HG03442 (cell line): ENCODE measurements around the gene FASTKD2.
A peak's percentile ranks its signal among the peaks of the same experiment; 100 is the strongest.

Experiments
- ATAC-seq: cut with Tn5 transposase; IDR thresholded peaks from one replicate; pipeline ENCODE4 v1.9.1; 2021; ENCODE audit warnings: mild to moderate bottlenecking, moderate library complexity; ENCODE audit not compliant: unreplicated experiment

Gene FASTKD2

DNA sequence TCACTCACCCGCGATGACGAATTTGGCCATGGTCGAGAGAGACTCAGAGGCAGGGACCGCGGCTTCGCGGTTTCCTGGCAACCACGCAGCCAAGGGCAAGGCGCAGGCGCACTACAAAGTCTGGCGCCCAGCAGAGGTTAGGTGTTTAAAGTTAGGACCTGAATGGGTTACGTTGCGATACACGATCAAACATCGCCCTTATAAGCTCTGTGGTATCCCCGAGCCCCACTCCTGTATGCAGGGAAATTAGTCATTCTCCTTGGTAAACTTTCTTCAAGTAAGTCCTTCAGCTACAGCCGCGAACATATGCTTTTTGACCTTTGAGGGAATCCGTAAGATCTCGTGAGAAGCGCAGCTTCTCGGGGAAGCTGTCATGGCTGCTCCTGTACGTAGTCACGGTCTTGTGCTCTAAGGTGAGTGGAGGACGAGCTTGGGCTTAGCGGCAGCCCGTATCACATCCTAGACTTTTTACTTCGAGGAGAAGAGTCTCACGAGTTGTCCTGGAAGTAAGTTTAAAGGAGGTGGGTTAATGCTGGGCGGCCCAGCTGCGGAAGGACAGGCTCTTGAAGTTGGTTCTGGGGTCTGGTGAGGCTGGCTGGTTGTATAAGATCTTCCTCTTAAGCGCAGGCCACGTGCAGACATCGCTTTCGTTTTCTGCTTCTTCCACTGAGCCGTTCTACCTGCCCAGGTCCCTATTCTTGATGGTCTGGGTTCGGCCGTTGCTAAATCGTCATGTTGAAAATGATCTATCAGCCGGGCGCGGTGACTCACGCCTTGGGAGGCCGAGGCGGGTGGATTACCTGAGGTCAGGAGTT is at the start of gene FASTKD2, which contains the start of gene MDH1B:
FASTKD2 (plus strand) TSS at position 365 of the 815 bp plus-strand sequence. CDS start 1,088 bp downstream, outside the sequence.
MDH1B (minus strand) TSS at position 87 of the 815 bp plus-strand sequence; CDS start at position 30, 57 bp downstream.
- ATAC-seq: peak; percentile 93

DNA sequence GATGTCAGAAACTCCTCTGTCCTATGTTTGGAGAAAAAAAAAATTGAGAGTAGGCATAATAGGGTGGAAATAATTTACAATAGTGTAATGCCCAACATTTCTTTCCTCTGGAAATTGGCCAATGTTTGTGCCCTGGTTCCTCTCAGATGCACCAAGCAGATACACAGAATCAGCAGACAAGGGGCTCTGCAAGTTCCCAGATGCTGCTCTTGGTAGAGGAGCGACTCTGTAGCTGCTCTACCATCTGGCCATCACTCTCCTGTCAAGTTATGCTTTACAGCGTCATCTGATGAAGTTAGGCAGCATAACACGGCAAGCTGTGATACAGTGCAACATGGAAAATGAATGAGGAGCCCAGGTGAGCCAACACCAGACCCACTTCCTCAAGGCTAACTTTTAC is 48.8 kb upstream of the FASTKD2 start:
- no peak for ATAC-seq

DNA sequence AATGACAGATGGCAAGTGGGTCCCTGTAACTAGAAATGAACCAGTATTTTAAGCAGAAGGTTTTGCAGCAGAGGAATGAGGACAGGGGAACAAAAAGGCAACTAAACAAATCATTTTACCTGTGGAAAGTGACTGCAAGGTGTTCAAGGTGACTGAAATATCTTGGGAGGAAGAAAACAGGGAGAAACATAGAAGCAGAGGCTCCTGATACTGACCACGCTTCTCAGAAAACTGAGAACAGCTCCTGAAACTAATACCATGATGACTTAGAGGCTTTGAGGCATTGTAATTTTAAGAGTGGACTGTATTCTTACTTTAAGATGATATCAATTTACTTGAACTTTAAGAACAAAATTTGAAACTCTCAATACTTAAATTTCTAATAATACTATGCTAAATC is 47.1 kb upstream of the FASTKD2 start, which contains the start of gene DYTN:
DYTN (minus strand) TSS at position 101 of the 400 bp plus-strand sequence. CDS start 117 bp downstream, outside the sequence.
- ATAC-seq: no peak

DNA sequence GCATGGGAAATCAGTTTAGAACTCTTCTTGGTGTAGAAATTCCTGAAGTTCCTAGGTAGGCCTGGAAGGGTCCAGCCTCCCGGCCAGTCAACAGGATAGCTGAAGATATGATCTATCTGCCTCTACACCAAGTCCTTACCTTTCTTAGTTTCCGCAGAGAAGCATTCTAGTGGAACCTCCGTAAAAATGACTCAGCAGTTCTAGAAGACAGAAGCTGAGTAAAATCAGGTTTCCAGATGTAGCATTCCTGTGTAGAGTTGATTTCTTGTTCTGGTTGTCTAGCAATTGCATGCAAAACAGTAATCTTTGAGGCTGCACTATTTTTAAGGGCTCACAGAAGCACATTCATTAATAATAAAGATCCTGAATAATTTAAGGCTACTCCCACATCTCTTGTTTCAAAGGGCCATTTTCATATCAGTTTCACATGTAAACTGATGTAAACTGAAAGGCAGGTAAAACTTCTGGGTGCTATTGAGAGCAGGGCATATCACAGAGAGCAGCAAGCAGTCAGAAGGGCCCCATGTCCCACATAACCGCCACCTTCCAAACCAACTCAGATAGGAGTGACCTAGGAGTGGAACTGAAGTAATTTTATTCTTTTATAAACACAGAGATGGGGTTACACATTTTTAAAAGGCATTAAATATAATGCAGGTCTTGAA is 44.0 kb upstream of the FASTKD2 start:
- ATAC-seq: peak; percentile 93

DNA sequence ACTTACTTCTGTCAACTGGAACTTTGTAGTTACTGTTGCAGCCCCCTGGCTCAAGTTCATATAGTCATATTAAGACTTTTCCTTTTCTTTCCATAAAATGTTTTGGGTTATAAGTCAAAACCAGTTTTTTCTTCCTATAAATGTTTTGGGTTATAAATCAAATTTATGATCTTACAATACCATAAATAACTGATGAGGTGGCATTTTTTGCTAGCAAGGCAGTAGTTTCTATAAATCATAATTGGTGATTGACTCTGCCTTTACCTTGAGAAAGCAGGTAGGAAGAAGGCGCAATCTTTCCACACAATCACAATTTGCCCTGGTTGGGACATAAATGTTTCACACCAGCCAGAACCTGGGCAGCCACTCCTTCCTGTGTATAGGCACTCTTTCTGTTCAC is 42.1 kb upstream of the FASTKD2 start:
- no peak for ATAC-seq

DNA sequence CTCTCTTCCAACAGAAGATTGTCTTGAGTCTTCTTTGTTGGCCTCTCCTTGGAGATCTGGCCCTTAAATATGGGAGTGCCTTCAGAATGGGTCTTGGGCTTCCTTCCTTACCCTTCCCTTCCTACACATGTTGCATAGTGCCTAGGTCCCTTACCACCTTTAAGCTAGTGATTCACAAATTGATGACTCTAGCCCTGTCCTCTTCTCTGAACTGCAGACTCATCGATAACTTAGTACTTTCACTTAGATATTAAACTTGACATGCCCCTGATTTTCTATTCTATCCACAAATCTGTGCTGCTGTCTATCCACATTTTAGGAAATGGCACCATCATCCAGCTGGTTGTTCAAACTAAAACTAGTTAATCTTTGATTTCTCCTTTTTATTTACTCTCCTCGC is 38.1 kb upstream of the FASTKD2 start:
- no peak for ATAC-seq

DNA sequence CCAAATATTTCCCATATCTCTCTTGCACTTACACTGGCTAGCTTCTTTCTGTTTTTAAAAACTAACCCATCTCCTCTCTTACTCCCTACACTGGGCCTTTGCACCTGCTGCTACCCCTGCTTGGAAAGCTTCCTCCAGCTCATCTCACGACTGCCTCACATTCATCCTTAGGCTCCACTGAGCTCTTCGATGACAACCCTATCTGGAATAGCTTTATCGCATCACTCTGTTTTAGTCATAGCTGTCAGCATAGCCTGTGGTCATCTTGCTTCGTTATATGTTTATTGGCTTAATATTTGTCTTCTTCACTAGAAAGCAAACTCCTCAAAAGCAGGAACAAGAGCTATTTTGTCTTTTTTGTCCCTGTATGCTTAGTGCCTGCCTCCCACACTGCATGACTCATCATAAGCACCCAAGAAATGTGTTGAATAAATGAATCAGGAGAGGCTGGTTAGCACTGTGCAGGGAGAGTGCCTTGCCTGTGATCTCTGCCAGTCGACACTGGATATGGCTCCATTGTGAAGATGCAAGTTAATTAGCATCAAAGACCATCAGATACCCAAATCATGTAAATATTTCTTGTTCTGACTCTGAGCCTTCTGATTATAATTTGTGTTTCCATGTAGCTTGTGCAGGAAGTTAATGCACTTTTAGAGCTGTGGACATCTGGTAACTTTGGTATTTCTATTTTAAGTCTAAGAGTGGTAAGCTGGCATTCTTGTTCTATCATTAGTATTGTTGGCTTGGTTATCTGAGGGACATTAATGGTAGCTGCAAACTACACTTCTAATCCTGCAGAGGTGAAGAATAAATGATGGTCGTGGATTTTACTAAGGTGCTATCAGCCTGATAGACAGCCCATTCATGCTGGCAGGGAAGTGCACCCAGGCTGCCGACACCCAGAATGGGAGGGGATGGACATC is 36.9 kb upstream of the FASTKD2 start:
- ATAC-seq: no peak

DNA sequence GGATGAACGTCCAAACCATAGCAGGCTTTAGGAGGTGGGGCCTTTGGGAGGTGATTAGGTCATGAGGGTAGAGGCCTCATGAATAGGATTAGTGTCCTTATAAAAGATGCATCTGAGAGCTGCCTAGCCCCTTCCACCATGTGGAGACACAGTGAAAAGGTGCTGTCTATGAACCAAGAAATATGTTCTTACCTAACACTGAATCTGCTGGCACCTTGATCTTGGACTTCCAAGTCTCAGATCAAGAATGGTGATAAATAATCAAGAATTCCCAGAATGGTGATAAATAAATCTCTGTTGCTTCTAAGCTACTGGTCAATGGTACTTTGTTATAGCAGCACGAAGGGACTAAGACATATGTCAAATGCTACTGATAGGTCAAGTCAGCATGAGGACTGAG is 32.1 kb upstream of the FASTKD2 start:
- no peak for ATAC-seq

DNA sequence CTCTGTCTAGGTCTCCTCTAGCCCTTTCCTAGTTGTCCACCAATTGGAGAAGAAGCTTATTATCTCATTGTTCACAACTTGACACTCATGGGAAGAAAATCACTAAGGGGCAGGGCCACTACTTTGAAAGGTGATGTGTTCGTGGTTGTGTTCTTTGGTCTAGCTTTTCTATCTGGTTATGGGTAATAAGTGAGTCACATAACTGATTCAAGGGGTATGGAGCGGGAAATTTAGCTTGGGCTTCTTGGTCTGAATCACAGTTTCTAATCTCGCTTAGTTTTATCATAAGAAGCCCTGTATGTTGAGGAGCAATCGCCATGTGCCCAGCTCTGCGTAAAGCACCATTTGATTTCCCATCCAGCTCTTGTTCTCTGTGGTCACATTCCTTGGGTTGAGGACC is 28.5 kb upstream of the FASTKD2 start:
- no peak for ATAC-seq

DNA sequence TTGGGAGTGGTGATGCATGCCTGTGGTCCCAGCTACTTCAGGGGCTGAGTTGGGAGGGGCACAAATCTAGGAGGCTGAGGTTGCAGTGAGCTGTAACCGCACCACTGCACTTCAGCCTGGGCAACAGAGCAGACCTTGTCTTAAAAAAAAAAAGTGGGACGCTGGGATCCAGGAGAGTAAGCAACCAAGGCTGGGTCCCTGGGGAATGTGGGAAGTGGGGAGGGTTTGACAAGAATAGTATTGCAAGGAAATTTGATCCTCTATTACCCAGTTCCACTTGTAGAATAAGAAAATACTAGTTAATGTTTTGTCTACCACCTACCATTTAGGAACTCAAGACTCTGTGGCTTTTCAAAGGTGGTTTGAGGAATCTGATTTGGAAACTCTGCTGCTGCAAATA is 26.1 kb upstream of the FASTKD2 start:
- no peak for ATAC-seq

DNA sequence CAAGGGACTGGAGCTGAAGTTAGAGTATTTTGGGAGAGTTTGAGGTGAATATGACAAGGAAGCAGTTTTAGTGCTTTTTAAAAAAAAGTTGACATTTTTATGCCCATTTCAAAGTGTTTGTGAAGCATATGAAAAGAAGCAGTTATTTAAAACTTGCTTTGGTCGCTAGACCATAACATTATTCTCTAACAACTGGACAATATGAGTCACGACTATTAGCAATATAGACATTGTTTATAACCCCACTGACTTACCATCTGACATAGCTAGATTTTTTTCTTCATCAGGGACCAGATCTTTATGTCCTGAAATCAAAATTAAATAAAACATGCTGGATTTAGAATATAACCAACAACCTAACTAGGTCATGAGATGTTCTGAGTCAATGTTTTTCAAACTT is 24.6 kb upstream of the FASTKD2 start:
- no peak for ATAC-seq

DNA sequence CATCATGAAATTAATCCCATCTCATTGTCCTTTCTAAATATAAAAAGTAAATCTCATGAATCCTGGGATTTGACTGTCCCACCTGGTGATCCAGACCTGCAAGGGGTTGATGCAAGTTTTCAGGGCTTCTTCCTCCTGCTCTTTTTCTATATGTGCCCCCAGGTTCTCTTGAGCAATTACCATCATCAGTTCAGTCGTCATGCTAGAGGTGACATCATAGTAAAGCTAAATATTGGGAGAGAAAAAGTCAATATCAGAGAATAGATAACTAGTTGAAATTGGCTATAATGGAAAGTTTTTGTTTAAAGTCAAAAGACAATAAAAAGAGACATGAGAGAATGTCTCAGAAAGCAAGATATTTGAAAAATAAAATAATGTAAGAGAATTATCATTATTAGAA is 8.6 kb upstream of the FASTKD2 start:
- ATAC-seq: no peak

DNA sequence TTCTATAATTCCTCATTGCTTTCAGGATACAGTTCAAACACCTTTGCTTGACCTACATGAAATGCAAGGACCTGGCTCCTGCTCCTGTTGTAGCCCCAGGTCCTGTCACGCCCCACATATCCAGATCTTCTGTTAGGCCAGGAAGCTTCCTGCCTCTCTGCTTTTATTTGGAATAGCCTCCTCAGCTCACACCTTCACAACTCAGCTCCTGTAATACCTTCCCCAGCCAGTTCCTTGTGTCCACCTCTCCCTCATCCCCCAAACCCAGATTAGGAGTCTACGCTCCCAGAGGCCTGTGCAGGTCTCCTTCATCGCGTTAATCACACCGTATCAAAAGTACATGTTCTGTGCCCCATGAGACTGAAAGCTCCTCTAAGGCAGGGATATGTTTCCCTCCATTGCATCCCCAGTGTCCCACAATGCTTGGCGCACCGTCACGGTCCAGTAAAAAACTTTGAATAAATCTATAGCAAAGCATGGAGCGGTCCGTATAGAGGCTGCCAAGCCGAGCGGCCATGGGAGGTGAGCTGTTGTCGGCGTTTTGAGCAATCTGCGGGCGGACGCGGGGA is 649 bp upstream of the FASTKD2 start:
- no peak for ATAC-seq

DNA sequence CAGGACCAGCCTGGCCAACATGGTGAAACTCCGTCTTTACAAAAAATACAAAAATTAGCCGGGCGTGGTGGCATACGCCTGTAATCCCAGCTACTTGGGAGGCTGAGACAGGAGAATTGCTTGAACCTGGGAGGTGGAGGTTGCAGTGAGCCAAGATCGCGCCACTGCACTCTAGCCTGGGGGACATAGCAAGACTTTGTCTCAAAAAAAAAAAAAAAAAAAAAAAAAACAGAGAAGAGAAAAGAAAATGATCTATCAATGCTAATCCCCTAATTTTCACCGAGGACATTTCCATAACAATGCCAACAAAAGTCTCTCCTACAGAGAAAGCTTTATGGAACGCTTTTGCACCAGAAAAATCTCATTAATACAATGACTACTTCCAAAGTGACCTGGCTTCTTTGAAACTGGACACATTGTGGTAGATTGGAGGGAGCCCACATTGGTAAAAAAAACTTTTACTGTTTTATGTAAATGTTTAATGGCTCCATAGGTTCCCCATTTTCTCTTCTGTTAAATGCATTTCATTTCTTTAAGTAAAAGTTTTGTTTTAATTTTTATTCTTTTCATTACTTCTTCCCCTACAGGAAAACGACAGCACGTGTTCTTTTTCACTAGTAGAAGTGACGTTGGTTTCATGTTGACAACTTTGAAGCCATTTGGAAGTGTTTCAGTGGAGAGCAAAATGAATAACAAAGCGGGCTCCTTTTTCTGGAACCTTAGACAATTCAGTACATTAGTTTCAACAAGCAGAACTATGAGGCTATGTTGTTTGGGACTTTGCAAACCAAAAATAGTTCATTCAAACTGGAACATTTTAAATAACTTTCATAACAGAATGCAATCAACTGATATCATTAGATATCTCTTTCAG is 888 bp downstream of the FASTKD2 start:
- ATAC-seq: no peak

DNA sequence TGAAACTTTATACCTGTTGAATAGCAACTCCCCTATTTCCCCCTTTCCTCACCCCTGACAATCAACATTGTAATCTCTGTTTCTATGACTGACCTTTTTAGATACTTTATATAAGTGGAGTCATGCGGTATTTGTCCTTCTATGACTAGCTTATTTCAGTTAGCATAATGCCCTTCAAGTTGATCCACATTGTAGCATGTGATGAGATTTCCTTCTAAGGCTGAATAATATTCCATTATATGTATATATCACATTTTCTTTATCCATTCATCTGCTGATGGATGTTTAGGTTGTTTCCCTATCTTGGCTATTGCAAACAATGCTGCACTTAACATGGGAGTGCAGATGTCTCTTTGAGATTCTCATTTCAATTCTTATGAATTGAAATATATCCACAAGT is 9.5 kb downstream of the FASTKD2 start:
- ATAC-seq: no peak

DNA sequence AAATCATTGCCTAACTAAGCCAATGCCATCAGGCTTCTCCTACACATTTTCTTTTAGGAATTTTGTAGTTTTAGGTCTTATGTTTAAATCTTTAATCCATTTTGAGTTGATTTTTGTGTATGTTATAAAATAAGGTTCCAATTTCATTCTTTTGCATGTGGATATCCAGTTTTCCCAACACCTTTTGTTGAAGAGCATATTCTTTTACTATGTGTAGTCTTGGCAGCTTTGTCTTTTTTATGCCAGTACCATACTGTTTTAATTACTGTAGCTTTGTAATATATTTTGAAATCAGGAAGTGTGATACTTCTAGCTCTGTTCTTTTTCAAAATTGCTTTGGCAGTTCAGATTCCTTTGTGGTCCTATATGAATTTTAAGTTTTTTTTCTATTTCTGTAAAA is 11.0 kb downstream of the FASTKD2 start:
- no peak for ATAC-seq

DNA sequence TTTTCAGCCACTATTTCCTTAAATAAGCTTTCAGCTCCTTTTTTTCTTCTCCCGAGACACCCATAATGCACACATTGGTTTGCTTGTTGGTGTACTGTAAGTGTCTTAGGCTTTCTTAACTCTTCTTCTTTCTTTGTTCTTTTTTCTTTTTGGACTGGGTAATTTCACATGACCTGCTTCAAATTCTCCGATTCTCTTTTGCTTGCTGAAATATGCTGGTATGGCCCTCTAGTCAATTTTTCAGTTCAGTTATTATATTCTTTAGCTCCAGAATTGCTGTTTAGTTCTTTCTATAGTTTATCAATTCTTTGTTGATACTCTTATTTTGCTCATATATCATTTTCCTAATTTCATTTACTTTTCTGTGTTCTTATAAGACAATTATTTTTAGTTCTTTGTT is 15.3 kb downstream of the FASTKD2 start:
- no peak for ATAC-seq

DNA sequence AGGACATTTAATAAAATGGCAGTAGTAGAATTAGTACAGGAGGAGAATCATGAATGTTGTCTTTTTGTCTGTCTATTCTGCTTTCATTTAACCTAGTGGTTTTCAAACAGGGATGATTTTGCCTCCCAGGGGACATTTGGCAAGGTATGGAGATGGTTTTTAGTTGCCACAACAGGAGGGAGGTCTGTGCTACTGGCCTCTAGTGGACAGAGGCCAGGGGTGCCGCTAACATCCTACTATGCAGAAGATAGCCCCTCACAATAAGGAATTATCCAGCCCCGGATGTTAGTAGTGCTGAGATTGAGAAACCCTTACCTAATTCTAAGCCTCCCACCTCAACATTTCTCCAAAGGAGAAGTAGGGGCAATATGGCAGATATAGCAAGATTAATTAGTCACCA is 18.3 kb downstream of the FASTKD2 start:
- no peak for ATAC-seq

DNA sequence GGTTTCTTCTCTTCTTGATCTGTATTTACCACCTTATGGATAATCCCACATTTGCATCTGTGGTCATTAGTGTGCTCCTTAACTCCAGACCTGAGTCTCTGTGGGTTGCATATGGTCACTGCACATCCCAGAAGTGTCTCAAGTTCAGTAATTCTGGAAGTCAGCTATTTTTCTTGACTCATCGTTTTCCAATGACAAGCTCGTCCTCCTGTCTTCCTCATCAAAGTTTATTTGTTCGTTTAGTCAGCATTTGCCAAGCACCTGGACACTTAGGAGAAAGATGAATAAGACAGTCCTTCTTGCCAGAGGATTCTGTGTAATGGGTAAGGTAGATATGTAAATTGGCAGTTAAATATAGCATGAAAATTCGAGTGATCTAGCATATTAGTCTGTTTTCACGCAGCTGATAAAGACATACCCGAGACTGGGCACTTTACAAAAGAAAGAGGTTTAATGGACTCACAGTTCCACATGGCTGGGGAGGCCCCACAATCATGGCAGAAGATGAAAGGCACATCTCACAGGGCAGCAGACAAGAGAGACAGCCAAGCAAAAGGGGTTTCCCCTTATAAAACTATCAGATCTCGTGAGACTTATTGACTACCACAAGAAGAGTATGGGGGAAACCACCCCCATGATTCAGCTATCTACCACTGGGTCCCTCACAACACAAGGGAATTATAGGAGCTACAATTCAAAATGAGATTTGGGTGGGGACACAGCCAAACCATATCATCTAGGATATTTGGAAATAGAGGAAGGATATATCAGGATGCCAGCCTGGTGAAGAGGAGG is 19.4 kb downstream of the FASTKD2 start:
- ATAC-seq: no peak
